ENCODE data around the gene ABCB8.

ABCB8 gene

DNA sequence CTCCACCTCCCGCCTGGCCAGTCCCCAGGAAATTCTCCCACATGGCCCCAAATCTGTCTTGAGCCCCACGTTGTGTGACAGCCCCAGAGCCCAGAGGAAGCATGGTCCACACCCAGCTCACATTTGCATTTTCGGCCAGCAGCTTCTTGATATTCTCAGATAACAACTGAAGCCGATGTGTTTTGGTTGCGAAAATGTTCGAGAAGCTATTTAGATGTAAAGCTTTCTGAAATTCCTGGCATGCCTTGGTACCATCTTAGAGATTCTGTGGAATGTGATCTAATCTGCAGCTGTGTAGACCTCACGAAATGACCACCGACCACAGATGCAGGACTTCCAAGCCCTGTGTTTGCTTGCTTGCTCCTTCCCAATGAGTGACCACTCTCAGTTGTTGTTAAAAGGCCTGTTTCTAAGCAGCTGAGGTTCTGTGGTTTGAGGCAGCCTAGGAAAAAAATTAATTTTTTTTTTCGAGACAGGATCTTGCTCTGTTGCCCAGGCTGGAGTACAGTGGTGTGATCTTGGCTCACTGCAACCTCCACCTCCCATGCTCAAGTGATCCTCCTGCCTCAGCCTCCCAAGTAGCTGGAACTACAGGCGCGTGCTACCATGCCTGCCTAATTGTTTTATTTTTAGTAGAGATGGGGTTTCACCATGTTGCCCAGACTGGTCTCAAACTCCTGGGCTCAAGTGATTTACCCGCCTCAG lies 40.0 kb downstream of the ABCB8 start:
- no peak overlapping the region for H3K27ac ChIP-seq
- no peak for TF ChIP-seq ZFX (IDR thresholded peaks at IDR 0.05)

DNA sequence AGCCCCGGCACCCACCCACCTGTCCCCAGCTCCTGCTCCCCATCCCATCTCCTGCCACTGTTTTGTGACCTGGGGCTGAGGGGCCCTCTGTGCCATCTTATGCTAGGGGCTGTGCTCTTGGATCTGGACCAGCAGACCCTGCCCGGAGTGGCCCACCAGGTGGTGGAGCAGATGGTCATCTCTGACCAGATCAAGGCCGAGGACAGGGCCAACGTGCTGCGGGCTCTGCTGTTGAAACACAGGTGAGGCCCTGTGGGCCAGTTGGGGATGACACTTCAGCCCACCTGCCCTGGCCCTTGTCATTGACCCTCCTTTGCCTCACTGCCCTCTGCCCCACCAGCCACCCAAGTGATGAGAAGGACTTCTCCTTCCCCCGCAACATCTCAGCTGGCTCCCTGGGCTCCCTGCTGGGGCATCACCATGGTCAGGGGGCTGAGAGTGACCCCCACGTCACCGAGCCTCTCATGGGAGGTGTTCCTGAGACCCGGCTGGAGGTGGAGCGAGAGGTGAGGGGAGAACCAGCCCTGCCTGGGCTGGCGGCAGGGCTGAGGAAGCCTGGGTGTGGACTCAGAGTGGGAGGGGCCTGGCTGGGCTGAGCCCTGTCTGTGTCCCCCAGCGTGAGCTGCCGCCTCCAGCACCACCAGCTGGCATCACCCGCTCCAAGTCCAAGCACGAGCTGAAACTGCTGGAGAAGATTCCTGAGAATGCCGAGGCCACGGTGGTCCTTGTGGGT lies 41.8 kb downstream of the ABCB8 start:
- no peak for TF ChIP-seq ZFX (IDR thresholded peaks at IDR 0.05)
- TF ChIP-seq, protein P1, sequence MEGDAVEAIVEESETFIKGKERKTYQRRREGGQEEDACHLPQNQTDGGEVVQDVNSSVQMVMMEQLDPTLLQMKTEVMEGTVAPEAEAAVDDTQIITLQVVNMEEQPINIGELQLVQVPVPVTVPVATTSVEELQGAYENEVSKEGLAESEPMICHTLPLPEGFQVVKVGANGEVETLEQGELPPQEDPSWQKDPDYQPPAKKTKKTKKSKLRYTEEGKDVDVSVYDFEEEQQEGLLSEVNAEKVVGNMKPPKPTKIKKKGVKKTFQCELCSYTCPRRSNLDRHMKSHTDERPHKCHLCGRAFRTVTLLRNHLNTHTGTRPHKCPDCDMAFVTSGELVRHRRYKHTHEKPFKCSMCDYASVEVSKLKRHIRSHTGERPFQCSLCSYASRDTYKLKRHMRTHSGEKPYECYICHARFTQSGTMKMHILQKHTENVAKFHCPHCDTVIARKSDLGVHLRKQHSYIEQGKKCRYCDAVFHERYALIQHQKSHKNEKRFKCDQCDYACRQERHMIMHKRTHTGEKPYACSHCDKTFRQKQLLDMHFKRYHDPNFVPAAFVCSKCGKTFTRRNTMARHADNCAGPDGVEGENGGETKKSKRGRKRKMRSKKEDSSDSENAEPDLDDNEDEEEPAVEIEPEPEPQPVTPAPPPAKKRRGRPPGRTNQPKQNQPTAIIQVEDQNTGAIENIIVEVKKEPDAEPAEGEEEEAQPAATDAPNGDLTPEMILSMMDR (conservative IDR thresholded peaks at IDR 0.05): no peak
- no peak overlapping the region for H3K27ac ChIP-seq

DNA sequence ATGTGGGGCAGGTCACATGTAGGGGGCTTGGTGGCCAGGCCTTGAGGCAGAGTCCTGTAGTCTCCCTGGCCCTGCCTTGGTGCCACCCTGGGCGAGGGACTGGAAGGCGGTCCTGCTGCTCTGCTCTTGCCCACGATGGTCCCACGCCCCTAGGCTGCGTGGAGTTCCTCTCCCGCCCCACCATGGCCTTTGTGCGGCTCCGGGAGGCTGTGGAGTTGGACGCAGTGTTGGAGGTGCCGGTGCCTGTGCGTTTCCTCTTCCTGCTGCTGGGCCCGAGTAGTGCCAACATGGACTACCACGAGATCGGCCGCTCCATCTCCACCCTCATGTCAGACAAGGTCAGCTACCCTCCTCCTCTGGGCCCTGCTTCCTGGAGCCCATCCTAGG lies 42.3 kb downstream of the ABCB8 start:
- TF ChIP-seq ZFX (IDR thresholded peaks at IDR 0.05): no peak
- TF ChIP-seq, protein P1 (conservative IDR thresholded peaks at IDR 0.05): no peak

DNA sequence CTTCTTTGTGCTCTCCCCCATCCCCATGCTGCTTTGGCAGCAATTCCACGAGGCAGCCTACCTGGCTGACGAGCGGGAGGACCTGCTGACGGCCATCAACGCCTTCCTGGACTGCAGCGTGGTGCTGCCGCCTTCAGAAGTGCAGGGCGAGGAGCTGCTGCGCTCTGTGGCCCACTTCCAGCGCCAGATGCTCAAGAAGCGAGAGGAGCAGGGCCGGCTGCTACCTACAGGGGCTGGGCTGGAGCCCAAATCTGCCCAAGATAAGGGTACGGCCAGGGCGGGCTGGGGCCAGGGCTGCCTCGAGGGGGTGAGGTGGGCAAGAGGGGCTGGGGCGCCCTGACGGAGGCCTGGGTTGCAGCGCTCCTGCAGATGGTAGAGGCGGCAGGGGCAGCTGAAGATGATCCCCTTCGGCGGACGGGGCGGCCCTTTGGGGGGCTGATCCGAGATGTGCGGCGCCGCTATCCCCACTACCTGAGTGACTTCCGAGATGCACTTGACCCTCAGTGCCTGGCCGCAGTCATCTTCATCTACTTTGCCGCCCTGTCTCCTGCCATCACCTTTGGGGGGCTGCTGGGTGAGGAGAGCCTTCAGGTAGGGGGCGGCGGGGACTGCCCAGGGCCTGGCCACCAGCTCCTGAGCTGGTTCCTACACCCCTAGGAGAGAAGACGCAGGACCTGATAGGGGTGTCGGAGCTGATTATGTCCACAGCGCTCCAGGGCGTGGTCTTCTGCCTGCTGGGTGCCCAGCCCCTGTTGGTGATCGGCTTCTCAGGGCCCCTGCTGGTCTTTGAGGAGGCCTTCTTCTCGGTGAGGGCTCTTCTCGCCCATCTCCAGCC lies 43.0 kb downstream of the ABCB8 start:
- TF ChIP-seq, protein P1 (conservative IDR thresholded peaks at IDR 0.05): no peak
- no peak for TF ChIP-seq ZFX (IDR thresholded peaks at IDR 0.05)

More for the DNA sequence above, 42.3 kb downstream of the ABCB8 start:
- no peak overlapping the region for H3K27ac ChIP-seq

DNA sequence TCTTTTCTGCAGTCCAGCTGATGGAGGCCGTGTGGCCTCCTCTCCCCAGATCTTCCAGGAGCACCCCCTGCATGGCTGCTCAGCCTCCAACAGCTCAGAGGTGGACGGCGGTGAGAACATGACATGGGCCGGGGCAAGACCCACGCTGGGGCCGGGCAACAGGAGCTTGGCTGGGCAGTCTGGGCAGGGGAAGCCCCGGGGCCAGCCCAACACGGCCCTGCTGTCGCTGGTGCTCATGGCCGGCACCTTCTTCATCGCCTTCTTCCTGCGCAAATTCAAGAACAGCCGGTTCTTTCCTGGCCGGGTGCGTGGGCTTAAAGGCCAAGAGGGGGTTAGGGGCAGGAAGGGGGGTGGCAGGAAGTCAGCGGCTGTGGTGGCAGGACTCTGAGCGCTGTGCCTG lies 45.7 kb downstream of the ABCB8 start:
- no peak overlapping the region for H3K27ac ChIP-seq
- TF ChIP-seq, protein P1 (conservative IDR thresholded peaks at IDR 0.05): no peak

More for the DNA sequence above, 43.0 kb downstream of the ABCB8 start:
- H3K27ac ChIP-seq: no peak overlapping the region

DNA sequence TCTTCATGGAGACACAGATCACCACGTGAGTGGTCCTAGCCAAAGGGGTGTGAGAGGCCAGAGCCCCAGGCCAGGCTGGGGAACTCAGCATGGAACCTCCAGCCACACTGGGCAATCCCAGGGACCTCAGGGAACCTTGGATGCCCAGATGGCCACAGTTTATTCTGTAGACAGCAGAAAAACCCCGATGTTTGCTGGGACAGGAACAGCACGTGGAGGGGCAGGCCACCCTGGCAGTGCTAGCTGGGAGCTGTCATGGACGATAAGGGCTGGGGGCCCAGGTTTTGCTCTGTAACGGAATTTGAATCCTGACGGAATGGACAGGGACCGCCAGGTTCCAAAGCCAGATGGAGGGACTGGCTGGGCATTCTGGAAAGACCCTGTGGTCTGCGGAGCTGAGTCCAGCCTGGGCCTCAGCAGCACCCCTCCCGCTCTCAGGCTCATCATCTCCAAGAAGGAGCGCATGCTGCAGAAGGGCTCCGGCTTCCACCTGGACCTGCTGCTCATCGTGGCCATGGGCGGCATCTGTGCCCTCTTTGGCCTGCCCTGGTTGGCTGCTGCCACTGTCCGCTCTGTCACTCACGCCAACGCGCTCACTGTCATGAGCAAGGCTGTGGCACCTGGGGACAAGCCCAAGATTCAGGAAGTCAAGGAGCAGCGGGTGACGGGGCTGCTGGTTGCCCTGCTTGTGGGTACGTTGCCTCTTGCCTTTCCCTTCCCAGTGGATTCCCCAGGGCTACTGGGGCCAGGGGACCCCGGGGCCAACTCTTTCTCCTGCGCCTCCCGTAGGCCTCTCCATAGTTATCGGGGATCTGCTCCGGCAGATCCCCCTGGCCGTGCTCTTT lies 46.8 kb downstream of the ABCB8 start:
- no peak overlapping the region for H3K27ac ChIP-seq

DNA sequence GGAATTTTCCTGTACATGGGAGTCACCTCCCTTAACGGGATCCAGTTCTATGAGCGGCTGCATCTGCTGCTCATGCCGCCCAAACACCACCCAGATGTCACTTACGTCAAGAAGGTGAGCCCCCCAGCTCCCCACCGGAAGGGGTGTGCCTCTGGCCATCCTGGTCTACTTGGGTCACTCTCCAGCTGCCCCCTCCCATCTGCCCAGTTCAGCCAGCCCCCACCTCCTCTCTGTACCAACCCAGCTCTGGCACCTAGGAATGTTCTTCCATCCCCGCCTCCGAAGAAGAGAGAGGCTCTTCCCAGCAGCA lies 47.4 kb downstream of the ABCB8 start:
- H3K27ac ChIP-seq: no peak overlapping the region
- TF ChIP-seq, protein P1 (conservative IDR thresholded peaks at IDR 0.05): no peak
- no peak for TF ChIP-seq ZFX (IDR thresholded peaks at IDR 0.05)

More for the DNA sequence above, 46.8 kb downstream of the ABCB8 start:
- TF ChIP-seq, protein P1 (conservative IDR thresholded peaks at IDR 0.05): no peak
- TF ChIP-seq ZFX (IDR thresholded peaks at IDR 0.05): no peak

Data from C4-2B (cell line).